OCI-M2 (cell line): ENCODE measurements around the gene CASZ1.

Experiments used
- DNase-seq: peaks from one replicate; lab custom pipeline; 2025; ENCODE audit not compliant: unreplicated experiment; lab: John Stamatoyannopoulos, UW

CASZ1 gene

DNA sequence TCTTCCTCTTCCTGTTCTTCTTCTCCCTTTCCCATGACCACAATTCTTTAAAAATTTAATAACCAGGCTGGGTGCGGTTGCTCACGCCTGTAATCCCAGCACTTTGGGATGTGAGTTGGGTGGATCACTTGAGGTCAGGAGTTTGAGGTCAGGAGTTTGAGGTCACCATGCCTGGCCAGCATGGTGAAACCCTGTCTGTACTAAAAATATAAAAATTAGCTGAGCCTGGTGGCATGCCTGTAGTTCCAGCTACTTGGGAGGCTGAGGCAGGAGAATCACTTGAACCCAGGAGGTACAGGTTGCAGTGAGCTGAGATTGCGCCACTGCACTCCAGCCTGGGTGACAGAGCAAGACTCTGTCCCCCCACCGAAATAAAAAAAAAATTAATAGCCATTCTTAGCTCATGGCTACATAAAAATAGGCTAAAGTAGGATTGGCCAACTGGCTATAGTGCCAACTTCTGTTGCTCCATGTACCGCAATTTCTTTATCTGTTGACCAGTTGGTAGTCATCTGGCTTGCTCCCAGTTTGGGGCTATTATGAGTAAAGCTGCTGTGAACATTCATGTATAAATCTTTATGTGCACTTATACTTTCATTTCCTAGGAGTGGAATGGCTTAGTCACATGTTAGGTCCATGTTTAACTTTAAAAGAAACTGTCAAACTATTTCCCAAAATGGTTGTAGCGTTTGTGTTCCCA, 185.4 kb downstream of the CASZ1 start:
- DNase-seq, result no peak

DNA sequence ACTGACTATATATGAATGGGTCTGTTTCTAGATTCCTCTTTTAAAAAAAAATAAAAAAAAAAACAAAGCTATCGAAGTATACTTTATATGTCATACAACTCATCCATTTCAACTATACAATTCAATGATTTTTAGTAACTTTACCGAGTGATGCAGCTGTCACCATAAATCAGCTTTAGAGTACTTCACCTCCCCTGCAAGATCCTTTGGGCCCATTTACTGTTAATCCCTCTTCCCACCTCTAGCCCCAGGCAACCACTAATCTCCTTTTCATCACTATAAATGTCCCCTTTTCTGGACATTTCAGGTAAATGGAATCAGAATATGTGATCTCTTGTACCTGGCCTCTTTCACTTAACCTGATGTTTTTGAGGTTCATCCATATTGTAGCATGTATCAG, 187.8 kb downstream of the CASZ1 start:
- DNase-seq, result no peak

DNA sequence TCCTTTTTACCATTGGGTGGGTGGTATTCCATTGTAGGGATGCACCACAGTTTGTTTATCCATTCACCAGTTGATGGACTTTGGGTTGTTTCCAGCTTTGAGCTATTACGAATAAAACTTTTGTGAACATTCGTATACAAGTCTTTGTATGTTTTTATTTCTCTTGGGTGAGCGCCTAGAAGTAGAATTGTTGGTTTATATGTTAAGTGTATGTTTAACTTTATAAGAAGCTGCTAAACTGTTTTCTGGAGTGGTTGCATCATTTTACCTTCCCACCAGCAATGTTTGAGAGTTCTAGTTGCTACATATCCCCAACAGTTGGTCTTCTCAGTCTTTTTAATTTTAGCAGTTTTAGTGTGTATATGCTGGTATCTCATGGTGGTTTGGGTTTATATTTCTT, 189.2 kb downstream of the CASZ1 start:
- DNase-seq, result no peak

DNA sequence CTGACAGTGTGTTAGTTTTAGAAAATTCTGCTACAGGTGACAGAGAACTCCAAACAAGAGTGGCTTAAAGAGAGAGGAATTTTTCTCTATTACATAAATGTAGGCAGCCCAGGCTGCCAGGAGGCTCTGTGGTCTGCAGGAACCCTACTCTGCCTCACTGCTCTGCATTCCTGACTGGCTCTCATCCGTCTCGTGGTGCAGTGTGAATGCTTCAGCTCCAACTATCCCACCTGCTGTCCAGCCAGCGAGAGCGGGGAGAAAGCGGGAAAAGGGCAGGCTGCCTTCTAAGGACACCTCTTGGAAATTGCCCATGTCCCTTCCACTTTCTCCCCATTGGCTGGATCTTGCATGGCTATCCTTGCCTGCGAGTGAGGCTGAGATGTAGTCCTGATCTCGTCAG, 190.4 kb downstream of the CASZ1 start:
- DNase-seq, result no peak

DNA sequence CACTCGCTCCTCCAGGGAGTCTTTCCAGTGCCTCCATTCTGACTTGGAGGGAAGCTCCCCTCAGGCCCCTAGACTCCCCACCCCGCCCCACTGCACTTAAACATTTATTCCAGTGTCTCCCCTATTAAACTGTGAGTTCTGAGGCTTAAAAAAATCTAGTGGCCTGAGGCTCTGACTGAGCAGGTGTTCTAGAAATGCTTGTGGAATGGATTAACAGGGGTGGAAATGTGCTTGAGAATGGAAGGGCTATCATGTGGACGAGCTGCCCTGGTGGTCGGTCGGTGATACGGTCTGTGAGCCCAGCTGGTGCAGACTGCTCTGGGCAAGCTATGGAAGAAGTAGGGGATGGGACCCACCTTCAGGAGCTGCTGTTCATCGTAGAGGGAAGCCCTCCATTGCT, 191.5 kb downstream of the CASZ1 start:
- DNase-seq, result no peak

DNA sequence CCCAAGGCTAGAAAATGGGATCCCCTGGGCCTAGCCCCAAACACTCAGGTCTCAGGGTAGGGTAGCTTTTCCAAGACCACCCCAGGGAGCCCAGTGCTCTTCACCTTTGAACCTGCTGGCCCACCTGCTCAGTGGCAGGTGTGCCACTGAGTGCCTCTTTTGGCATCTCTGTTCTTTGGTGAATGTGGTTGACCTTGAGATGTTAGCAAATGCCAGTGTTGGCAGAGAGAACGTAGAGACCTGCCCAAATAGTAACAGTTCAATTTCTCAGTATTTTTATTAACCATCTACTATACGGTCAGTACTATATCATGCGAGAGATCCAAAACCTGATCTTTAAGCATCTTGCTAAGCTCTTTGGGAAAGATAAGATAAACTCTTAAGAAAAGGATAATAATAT, 193.5 kb downstream of the CASZ1 start:
- no peak for DNase-seq

DNA sequence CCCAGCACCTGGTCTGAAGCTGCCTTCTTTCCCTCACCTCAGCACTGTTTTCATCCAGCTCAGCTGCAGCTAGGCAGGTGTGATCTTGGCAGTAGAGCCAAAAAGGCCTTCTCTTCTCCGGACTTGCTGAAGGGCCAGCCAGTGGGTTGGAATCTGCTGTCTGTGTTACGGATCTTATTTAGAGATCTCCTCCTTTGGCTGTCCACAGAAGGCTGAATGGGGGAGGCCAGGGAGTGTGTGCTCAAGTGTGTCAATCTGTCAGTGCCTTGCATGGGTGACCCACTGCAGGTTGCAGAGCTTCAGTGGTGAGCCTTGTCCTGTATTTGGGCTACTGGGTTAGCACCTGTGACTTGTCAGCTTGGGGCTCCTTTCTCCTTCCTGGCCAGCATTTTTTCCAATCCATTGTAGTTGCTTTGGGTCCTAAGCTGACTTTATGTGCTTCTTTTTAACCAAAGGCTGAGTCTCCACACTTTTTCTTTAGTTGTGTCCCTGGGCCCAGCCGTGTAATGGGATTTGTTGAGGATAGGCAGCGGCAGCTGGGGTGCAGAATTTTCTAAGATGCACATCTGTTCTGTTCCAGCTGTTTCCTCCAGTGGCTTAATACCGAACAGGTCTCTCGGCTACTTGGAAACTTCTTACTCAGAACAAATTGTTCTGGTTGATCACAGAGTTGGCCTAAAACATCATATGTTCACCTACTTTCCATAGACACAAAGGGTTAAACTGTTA, 194.9 kb downstream of the CASZ1 start:
- DNase-seq, result no peak

DNA sequence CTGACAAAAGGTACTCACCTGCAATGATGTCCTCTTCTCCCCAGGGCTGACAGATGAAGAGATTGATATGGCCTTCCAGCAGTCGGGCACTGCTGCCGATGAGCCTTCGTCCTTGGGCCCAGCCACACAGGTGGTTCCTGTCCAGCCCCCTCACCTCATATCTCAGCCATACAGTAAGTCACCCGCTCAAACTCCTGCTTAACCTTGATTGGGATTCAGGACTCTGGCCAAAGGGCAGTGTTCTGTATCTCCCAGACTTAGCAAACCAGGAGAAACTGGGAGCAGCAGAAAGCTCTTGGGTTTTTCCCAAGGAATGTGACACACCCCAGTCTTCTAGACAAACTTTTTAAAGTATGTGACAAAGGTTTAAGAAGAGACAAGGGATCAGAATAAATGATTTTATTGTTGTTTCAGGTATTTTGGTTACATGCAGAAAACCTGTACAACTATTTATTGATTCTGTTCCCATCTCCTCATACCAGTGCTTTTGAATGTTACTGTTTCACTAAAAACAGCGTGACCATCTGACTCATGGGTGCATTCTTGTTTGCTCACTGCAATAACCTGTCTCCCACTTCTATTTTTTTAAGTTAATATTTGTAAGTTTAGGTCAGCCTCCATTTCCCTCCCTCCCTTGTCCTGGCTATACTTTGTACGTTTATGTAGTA, 197.1 kb downstream of the CASZ1 start:
- no peak for DNase-seq

DNA sequence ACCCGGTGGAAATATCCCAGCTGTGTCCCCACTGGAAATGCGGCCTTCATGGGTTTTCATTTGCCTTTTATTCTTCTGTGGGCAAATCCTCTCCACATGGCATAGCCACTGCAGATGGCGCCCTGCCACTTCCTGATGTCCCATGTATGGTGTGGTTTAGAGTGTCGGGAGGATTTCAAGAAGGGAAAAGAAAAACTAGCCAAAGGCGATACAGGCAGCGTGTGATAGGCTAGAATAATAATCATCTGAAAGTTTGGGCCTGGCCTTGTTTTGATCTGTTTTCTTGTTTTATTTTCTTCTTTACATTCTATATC, 198.1 kb downstream of the CASZ1 start:
- no peak for DNase-seq

DNA sequence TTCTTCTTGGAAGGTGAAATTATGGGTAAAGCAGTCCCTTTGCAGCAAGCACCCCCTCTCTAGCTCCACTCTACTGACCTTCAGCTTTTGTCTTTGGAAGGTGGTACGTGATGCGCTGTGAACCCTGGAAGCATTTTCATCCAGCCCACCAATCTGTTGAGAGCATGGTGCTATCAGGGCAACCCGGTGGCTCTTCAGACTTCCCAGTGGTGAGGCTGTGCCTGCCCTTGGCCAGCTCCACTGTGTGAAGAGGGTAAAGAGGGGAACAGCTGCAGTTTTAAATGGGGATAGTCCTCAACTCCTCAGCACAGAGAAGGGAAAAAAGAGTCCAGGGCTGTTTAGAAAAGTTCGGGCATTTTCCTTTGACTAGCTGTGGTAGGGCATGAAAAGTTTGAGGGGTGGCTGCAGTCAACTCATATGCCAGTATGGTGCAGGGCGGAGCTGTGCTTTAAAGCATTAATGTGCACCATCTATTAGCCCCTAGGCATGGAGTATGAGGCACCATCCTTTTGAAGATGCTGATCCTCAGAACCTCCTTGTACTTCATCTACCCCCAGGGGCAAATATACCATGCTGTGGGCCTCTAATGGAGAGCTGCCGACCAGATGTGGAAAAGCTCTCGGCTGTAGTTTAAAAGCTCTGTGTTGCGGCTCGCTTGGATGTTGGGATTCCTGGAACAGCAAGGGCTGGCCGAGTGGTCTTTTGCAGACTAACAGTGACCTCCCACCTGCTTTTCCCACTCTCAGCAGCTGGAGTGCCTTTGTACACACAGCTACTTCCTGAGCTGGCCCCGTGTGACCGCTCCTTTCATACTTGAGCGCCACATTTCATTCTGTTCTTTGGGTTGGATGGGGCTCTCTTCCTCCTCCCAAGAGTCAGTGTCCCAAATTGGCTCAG, 198.7 kb downstream of the CASZ1 start:
- no peak for DNase-seq

DNA sequence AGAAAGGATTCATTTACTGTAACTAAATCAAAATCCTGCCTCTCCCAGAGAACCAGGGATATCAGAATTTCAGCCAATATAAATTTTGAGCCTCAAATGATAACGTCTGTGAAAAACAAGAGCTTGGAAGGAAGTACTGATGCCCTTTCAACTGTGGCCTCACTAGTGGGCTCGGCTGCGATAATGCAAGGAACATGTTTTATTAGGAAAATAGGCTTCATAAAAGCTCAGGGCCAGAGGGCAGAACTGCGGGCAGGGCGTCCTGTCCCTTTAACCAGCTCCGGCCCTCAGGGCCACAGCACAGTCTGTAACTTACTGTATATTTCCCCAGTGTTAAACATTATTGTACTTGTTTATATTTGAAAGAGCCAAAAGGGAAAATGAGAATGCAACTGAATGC, 199.7 kb downstream of the CASZ1 start:
- DNase-seq, result no peak

DNA sequence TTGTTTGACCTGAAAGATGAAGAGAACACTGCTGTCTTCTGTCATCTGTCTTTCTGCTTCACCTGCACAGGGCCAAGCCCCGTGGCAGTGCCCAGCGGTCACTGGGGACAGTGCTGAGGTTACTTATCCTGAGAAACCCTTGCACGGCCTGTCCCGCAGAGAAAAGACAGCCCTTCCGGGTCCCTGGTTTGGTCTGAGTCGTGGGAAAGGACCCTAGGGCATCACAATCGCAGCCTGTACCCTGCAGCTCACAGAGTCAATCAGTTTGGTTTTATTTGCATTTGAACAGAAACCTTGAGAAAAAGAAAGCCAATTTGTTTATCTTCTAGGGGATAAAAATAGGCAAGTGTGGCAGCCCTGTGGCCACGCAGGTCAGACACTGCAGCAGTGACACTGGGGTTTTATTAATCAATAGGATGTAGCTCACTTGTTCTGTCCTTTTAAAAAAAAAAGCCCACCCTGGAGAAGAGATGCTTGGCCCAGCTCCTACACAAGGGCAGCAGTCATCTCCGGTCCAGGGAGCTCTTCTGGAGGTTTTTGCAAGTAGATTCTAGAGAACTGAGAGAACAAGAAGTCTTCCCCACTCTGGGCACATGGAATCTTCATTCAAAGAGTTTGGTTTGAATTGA, 201.7 kb downstream of the CASZ1 start:
- no peak for DNase-seq

DNA sequence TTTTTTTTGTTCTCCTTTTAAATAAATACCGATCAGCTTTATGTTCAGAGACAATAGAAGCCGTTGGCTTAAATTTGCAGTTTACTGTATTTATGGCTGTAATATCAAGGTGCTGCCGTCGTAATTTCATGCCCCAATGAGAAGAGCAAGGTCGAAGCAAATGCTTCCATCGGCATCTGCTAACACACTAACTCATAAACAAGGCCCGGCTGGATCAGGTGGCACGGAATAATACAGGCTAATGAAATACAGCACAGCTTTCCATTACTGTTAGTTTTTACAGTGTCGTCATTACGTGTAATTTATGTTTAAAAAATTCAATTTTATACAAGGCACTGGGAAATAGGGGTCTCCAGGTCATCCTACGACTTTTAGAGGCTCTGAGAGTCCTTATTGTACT, 202.7 kb downstream of the CASZ1 start:
- DNase-seq, result no peak

DNA sequence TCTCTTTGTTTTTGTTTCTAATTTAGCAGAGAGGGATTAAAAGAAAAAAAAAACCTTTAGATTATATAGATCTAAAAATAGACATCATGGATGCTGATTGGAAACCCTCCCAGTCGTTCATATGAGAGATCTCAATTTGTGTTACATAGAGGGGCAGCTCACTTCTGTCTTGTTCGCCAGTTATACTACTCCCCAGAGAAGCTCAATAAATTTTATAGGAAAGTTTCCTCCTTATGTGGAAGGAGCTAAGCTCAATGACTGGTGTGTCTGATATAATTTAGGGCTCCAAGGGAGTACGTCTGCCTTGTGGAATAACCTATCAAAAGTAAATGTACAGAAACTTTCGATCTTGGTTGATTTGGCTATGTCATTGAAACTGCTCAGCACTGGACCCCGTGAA, 204.1 kb downstream of the CASZ1 start:
- DNase-seq, result no peak

DNA sequence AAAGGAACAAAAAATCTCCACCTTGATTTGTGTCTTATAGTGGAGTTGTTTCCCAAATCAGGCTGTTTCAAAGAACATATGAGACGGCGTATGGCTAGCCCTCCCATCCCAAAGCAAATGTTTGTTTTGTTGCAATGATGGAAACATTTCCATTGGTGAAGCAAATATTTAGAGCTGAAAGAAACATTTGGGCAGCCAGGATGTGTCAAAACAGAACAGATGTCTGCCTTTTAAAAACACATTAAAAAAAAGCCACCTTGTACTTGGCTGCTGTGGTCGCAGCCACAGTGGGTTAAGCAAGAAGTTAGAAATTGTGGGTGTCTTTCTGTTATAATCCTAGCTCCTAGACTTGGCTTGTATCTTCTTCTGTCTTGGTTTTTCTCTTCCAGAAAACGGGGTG, 205.4 kb downstream of the CASZ1 start:
- DNase-seq, result no peak

DNA sequence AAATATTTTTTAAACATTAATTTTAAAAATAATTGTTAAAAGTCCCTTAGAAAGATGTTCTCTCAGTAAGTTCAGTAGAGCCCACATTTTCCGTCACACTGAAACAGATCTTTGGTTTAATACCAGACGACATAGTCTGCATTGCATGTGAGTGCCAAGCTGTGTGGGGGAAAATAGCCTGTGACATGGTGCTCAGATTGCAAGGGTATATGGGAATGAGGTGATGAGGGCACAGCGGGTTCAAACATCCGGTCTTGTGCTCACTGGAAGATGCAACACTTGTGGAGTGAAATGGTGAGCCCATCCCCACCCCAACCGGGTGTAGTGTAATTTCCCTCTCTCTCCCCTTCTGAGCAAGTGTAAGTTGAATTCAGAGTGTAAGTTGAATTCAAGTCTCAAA, 207.4 kb downstream of the CASZ1 start:
- no peak for DNase-seq

DNA sequence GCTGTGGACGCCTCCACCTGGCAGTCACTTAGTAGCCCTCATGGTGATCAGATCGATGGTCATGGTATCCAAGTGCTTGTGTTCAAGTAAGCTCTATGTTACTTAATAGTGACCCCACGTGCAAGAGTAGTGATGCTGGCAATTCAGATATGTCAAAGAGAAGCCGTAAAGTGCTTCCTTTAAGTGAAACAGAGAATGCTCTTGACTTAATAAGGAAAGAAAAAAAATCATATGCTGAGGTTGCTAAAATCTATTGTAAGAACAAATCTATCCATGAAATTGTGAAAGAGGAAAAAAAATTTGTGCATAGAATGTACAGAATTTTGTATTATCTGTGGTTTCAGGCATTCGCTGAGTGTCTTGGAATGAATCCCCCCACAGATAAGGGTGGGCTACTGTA, 207.8 kb downstream of the CASZ1 start:
- DNase-seq, result no peak
